ENCODE measurements around the gene HSD17B4. TPM values are rescaled to one million over a fixed set of nuclear protein-coding genes. Genes with fewer than 3 reads are reported as not detected.

The HSD17B4 gene
- total and polyA plus RNA-seq, 9 of the 15 experiments (the other 6 are each of a cell fraction or from before 2014, with no cell fraction given) = 50.6 to 187 (median 94.6) TPM

- Histone ChIP-seq H3K4me2 (ENCODE audit: insufficient read depth, low read length) (no peak overlapping the region; the same call in 1 of the 2 replicates), H3K36me3 (ENCODE audit: control insufficient read depth, insufficient read depth, low read length) (no peaks in the 10 kb centered on the region), H4K20me1 (replicated peaks; ENCODE audit: control insufficient read depth, insufficient read depth, low read length) (no peaks in the 10 kb centered on the region), H3K9me1 (ENCODE audit: control insufficient read depth, insufficient read depth, low read length) (no peaks in the 10 kb centered on the region), H3K27ac (ENCODE audit: extremely low read depth, low read depth, low read length) (no peak overlapping the region), H2AFZ (ENCODE audit: low read depth, low read length) (peak overlapping the region; percentile 96), H3K27me3 (ENCODE audit: control insufficient read depth in 2 of 2, insufficient read depth in 2 of 2, low read length in 2 of 2) (no peaks in the 10 kb centered on the region), H3K4me3 (no peak overlapping the region), H3K79me2 (ENCODE audit: control insufficient read depth, insufficient read depth, low read length) (peaks cover 11% of the 10 kb centered on the region; the same call in 2 of the 3 replicates), H3K9ac (ENCODE audit: insufficient read depth in 1 of 2, low read depth in 2 of 2, low read length in 2 of 2) (no peak overlapping the region), H3K9me3 (replicated peaks; ENCODE audit: control insufficient read depth, insufficient read depth, low read depth, low read length) (peaks cover 7% of the 10 kb centered on the region; the same call in 1 of the 2 replicates), H3K4me1 (replicated peaks in 1 of 2; ENCODE audit: control insufficient read depth in 2 of 2, insufficient read depth in 2 of 2, low read length in 2 of 2) (no peaks in the 10 kb centered on the region; a peak in 1 of 5 replicates)
- DNase-seq (ENCODE audit: extremely low read depth in 1 of 4, low spot score in 3 of 4) = peak; percentile 12 to 18 (median 15)
- POLR2A ChIA-PET = interaction anchor here (0.8 to 1.1 kb wide), 2 partner anchors 9 to 19 kb away, joined by 3 read pairs; no protein-coding TSS in a partner anchor
- no peak for FAIRE-seq
- TF ChIP-seq TRIM24 (IDR thresholded peaks at IDR 0.05) (no peak), ARID4B (CRISPR knock-in tag; IDR thresholded peaks at IDR 0.05) (0 out of 2 replicates have a peak, but pooled peaks have one; percentile 11), CTCF (IDR thresholded peaks at IDR 0.05 in 2 of 3, conservative IDR thresholded peaks at IDR 0.05 in 1 of 3; ENCODE audit: insufficient read depth in 2 of 3, low read depth in 1 of 3, low read length in 3 of 3) (0 out of 6 replicates have a peak, but pooled peaks of 1 of the 3 experiments have one; percentile 12)
- intact Hi-C loops (cut with micrococcal nuclease) (no loop called here), in situ Hi-C loops (cut with MboI) (no loop called here)
- whole genome bisulfite sequencing (ENCODE audit: insufficient coverage, low coverage, missing lambda C conversion rate) = 48% methylated on average over 4 of the region's 4 CpGs
- no TSS peak for BruUV-seq (replicated peaks)
- CTCF ChIA-PET (ENCODE audit: low intra/inter-chr PET ratio) = no interaction called here
- ATAC-seq = no peak
Observed at GRCh38 chr5:119451561-119451960, 736 bp upstream of the HSD17B4 start.
